Measurements from ENCODE around the gene SAP25. TPM values are rescaled to one million over a fixed set of nuclear protein-coding genes. Genes with fewer than 3 reads are reported as not detected.

The SAP25 gene
- polyA plus RNA-seq, 1 donor (not counting 4 experiments of a cell fraction or from before 2014, with no cell fraction given): 0.16 TPM

- dilution Hi-C loops (cut with MboI; ENCODE audit: extremely low pct_ligation_motif_present, low sequenced_read_pairs): no loop called here
These were observed 588 bp downstream of the SAP25 start for GRCh38 chr7:100572949-100573675.

GRCh38 chr7:100572281-100572948 is 1.3 kb downstream of the SAP25 start:
- H3K4me1 ChIP-seq (ENCODE audit: control insufficient read depth, extremely low read depth, insufficient read depth, low read length): peaks cover 3% of the 10 kb centered on the region
- no peak for TF ChIP-seq EZH2 (IDR thresholded peaks at IDR 0.05; ENCODE audit: low read length)
- TF ChIP-seq CTCF (optimal IDR thresholded peaks at IDR 0.05 in 1 of 3, IDR thresholded peaks at IDR 0.05 in 1 of 3, conservative IDR thresholded peaks at IDR 0.05 in 1 of 3; ENCODE audit: extremely low read depth in 1 of 3, insufficient read depth in 2 of 3, low read length in 3 of 3): no peak
- no peak overlapping the region for H2AFZ ChIP-seq (ENCODE audit: control insufficient read depth, low read length)
- DNase-seq (ENCODE audit: low read depth, low spot score) (no peak), FAIRE-seq (no peak)
- H3K9me1 ChIP-seq (ENCODE audit: control insufficient read depth, extremely low read depth, insufficient read depth, low read length): no peaks in the 10 kb centered on the region
- no peak overlapping the region for H3K4me2 ChIP-seq (ENCODE audit: control insufficient read depth, extremely low read depth, insufficient read depth, low read depth, low read length)
- peaks cover 0 to 13% of the 10 kb centered on the region in 2 experiments for H3K36me3 ChIP-seq (ENCODE audit: control insufficient read depth in 2 of 2, extremely low read depth in 1 of 2, insufficient read depth in 2 of 2, low read length in 2 of 2)
- H4K20me1 ChIP-seq (ENCODE audit: control insufficient read depth, extremely low read depth, insufficient read depth, low read length): no peaks in the 10 kb centered on the region
- H3K4me3 ChIP-seq (ENCODE audit: control insufficient read depth in 2 of 3, extremely low read depth in 1 of 3, insufficient read depth in 2 of 3, low read depth in 1 of 3, low read length in 3 of 3): no peak overlapping the region
- H3K27ac ChIP-seq (ENCODE audit: control insufficient read depth, insufficient read depth, low read length): no peak overlapping the region
- H3K9ac ChIP-seq (ENCODE audit: control insufficient read depth, extremely low read depth, insufficient read depth, low read length): no peak overlapping the region
- dilution Hi-C loops (cut with MboI; ENCODE audit: extremely low pct_ligation_motif_present, low sequenced_read_pairs): no loop called here
- peaks cover 23% of the 10 kb centered on the region for H3K27me3 ChIP-seq (ENCODE audit: control insufficient read depth, extremely low read depth, insufficient read depth, low read length)
- no peaks in the 10 kb centered on the region for H3K79me2 ChIP-seq (ENCODE audit: control insufficient read depth, insufficient read depth, low read length)
- no peaks in the 10 kb centered on the region for H3K9me3 ChIP-seq (ENCODE audit: control insufficient read depth, low read depth, low read length)

More at GRCh38 chr7:100572949-100573675, 588 bp downstream of the SAP25 start:
- Histone ChIP-seq H3K9me1 (ENCODE audit: control insufficient read depth, extremely low read depth, insufficient read depth, low read length) (no peaks in the 10 kb centered on the region), H3K27ac (ENCODE audit: control insufficient read depth, insufficient read depth, low read length) (no peak overlapping the region), H3K9ac (ENCODE audit: control insufficient read depth, extremely low read depth, insufficient read depth, low read length) (no peak overlapping the region), H4K20me1 (ENCODE audit: control insufficient read depth, extremely low read depth, insufficient read depth, low read length) (no peaks in the 10 kb centered on the region), H2AFZ (ENCODE audit: control insufficient read depth, low read length) (no peak overlapping the region), H3K4me3 (ENCODE audit: control insufficient read depth in 2 of 3, extremely low read depth in 1 of 3, insufficient read depth in 2 of 3, low read depth in 1 of 3, low read length in 3 of 3) (no peak overlapping the region), H3K36me3 (ENCODE audit: control insufficient read depth in 2 of 2, extremely low read depth in 1 of 2, insufficient read depth in 2 of 2, low read length in 2 of 2) (peaks cover 0 to 19% of the 10 kb centered on the region in 2 experiments), H3K79me2 (ENCODE audit: control insufficient read depth, insufficient read depth, low read length) (no peaks in the 10 kb centered on the region), H3K4me2 (ENCODE audit: control insufficient read depth, extremely low read depth, insufficient read depth, low read depth, low read length) (no peak overlapping the region), H3K4me1 (ENCODE audit: control insufficient read depth, extremely low read depth, insufficient read depth, low read length) (peaks cover 3% of the 10 kb centered on the region), H3K9me3 (ENCODE audit: control insufficient read depth, low read depth, low read length) (no peaks in the 10 kb centered on the region), H3K27me3 (ENCODE audit: control insufficient read depth, extremely low read depth, insufficient read depth, low read length) (peaks cover 23% of the 10 kb centered on the region)
- FAIRE-seq (no peak), DNase-seq (ENCODE audit: low read depth, low spot score) (no peak)
- no peak for TF ChIP-seq EZH2 (IDR thresholded peaks at IDR 0.05; ENCODE audit: low read length)
- TF ChIP-seq CTCF (optimal IDR thresholded peaks at IDR 0.05 in 1 of 3, IDR thresholded peaks at IDR 0.05 in 1 of 3, conservative IDR thresholded peaks at IDR 0.05 in 1 of 3; ENCODE audit: extremely low read depth in 1 of 3, insufficient read depth in 2 of 3, low read length in 3 of 3): no peak
